Panc1 (cell line): ENCODE data around the gene KIF26A.

Source experiments
- CTCF ChIP-seq: fragments of 450-650 bp; IDR thresholded peaks from 2 replicates; pipeline ENCODE4 v1.5.1; 2017; ENCODE audit warnings: mild to moderate bottlenecking
- POLR2AphosphoS5 ChIP-seq: IDR thresholded peaks from 2 replicates; pipeline ENCODE4 v1.6.1; 2012; ENCODE audit warnings: mild to moderate bottlenecking, low read depth, low read length, moderate library complexity
- REST ChIP-seq, 2 experiments: IDR thresholded peaks; 2 replicates each; pipeline ENCODE4 v1.6.1; 2011 to 2012; ENCODE audit warnings: low read depth in 2 of 2, control low read depth in 1 of 2, low read length in 1 of 2, mild to moderate bottlenecking in 1 of 2, moderate library complexity in 1 of 2; ENCODE audit not compliant: insufficient read depth in 1 of 2
- SIN3A ChIP-seq: IDR thresholded peaks from 2 replicates; pipeline ENCODE4 v1.6.1; 2012; ENCODE audit warnings: low read depth, mild to moderate bottlenecking, low read length, moderate library complexity, borderline replicate concordance; ENCODE audit not compliant: insufficient read depth

DNA sequence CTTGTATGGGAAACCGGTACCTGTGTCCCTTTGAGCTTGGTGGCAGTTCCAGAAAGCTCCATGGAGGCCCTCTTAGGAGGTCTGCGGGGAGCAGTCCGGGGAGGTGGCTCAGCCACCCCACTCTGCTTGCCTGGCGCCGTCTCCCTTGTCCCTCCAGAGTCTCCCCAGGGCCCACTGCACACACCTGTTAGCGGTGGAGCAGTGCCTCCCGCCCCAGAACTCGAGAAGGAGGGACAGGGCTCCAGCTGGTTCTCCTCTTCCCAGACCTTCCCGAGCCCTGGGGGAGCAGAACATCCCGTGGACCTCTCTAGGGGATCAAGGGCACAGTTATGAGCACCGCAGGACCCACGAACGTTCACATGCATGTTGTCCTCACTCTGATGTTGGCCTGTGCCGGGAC lies 42.1 kb upstream of the KIF26A start:
- TF ChIP-seq SIN3A (no peak), REST (IDR thresholded peaks at IDR 0.05; ENCODE audit: insufficient read depth in 1 of 2, low read depth in 2 of 2, low read length in 1 of 2) (no peak), CTCF (no peak), POLR2AphosphoS5 (no peak)
